H7 (cell line): ENCODE measurements around the gene HAGH. TPM values are rescaled to one million over a fixed set of nuclear protein-coding genes. Genes with fewer than 3 reads are reported as not detected.
A peak's percentile ranks its signal among the peaks of the same experiment; 100 is the strongest.

Experiments used
- DNase-seq: peaks from one replicate; pipeline ENCODE4 v3.0.0; 2012
- H3K27me3 ChIP-seq: 2 replicates; pipeline ENCODE4 v1.6.0; 2011; ENCODE audit warnings: mild to moderate bottlenecking, low read length; ENCODE audit not compliant: control insufficient read depth, insufficient read depth
- H3K36me3 ChIP-seq: replicated peaks from 2 replicates; pipeline ENCODE4 v1.5.1; 2011; ENCODE audit warnings: low read length; ENCODE audit not compliant: control insufficient read depth, insufficient read depth
- H3K4me3 ChIP-seq: 2 replicates; pipeline ENCODE4 v1.5.1; 2011; ENCODE audit warnings: low read depth, mild to moderate bottlenecking, control low read depth, low read length, moderate library complexity; ENCODE audit not compliant: insufficient read depth
- total RNA-seq: library from RNA; depleted of rRNA; stranded (reverse); fragments of >200 nt; shearing (Covaris generic); gene quantifications from 2 replicates; pipeline ENCODE4 v1.2.3, GENCODE V29; 2014

HAGH gene
- total RNA-seq, 1 experiment from 2014 or later = 51.8 TPM

GRCh38 chr16:1790611-1791255, 35.9 kb downstream of the HAGH start:
- Histone ChIP-seq H3K36me3 (no peaks in the 10 kb centered on the region; the same call in none of the 2 replicates), H3K4me3 (no peak overlapping the region)
- peak; percentile 43 for DNase-seq

DNA sequence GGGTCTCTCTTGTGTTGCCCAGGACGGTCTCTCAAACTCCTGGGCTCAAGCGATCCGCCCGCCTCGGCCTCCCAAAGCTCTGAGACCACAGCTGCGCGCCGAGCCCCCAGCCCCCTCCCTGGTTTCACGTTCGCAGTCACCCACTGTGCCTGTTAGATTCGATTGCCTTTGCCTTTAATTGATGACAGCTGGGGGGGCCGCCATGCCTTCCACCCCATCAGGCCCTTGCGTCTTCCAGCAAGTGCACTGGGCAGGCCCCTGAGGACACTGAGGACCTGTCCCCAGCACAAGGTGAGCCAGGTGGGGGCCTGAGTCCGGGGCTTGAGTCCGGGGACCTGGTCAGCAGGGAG, 36.4 kb downstream of the HAGH start:
- no peaks in the 10 kb centered on the region; the same call in none of the 2 replicates for H3K36me3 ChIP-seq
- no peaks in the 10 kb centered on the region for H3K27me3 ChIP-seq
- H3K4me3 ChIP-seq = no peak overlapping the region
- DNase-seq = no peak

More at GRCh38 chr16:1790611-1791255, 35.9 kb downstream of the HAGH start:
- no peaks in the 10 kb centered on the region for H3K27me3 ChIP-seq

- Histone ChIP-seq H3K36me3 (no peaks in the 10 kb centered on the region; the same call in none of the 2 replicates), H3K27me3 (no peaks in the 10 kb centered on the region), H3K4me3 (no peak overlapping the region)
- peak; percentile 51 for DNase-seq
These were observed 37.0 kb downstream of the HAGH start for GRCh38 chr16:1789643-1790045.

- Histone ChIP-seq H3K27me3 (no peaks in the 10 kb centered on the region), H3K36me3 (no peaks in the 10 kb centered on the region; the same call in none of the 2 replicates), H3K4me3 (no peak overlapping the region)
- peak; percentile 36 for DNase-seq
These were observed 37.9 kb downstream of the HAGH start for GRCh38 chr16:1788708-1789100.

DNA sequence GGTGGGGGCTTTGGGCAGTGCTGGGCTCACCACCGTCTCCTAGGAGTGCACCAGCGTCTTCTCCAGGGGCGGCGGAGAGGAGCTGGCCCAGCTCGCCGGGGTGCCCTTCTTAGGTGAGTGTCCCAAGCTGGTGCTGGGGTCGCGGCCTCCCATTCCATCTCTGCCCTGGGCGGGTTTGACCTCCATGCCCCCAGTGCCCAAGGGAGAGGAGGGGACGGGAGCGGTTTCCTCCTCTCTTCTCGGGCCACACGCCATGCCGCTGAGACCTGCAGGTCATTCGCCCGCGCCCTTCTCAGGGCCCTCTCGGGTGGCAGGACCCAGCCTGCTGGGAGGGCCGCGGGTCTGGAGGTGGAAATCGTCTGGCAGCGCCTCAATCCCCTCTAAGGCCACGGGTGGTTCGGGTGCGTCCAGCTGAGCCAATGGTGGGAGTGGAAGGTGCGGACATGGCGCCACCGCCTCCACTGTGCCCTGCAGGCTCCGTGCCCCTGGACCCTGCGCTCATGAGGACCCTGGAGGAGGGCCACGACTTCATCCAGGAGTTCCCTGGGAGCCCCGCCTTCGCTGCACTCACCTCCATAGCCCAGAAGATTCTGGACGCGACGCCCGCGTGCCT, 38.4 kb downstream of the HAGH start:
- DNase-seq = peak; percentile 41
- Histone ChIP-seq H3K4me3 (no peak overlapping the region), H3K36me3 (no peaks in the 10 kb centered on the region; the same call in none of the 2 replicates), H3K27me3 (no peaks in the 10 kb centered on the region)

DNA sequence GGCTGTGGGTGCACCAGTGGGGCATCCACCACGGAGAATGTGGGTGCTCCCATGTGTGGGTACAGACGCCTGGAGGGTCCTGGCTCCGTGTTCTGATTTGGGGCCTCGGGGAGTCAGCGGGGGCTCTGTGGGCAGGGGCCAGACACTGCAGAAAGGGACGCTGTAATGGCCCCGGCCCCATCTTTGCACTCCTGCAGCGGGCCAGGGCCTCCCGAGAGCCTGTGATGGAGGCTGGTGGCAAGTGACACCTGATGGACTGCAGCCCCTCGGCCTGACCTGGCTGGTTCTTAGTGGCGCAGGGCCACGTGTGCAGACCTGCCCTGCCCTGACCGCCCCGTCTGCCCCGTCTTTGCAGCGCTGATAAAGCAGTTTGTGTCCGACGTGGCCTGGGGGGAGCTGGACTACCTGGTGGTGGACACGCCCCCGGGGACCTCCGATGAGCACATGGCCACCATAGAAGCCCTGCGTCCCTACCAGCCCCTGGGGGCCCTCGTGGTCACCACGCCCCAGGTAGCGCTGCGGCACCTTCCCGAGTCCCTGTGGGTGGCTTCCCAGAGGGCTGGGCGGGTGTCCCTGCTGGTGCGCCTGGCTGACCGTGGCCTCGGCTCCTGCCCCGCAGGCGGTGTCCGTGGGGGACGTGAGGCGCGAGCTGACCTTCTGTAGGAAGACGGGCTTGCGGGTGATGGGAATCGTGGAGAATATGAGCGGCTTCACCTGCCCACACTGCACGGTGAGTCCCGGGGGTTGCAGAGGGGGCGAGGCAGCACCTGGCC, 39.1 kb downstream of the HAGH start:
- H3K27me3 ChIP-seq = no peaks in the 10 kb centered on the region
- DNase-seq = peak; percentile 41
- no peaks in the 10 kb centered on the region; the same call in none of the 2 replicates for H3K36me3 ChIP-seq
- H3K4me3 ChIP-seq = no peak overlapping the region

GRCh38 chr16:1787056-1787321, 39.6 kb downstream of the HAGH start:
- Histone ChIP-seq H3K27me3 (no peaks in the 10 kb centered on the region), H3K4me3 (no peak overlapping the region), H3K36me3 (no peaks in the 10 kb centered on the region; the same call in none of the 2 replicates)
- DNase-seq = no peak

DNA sequence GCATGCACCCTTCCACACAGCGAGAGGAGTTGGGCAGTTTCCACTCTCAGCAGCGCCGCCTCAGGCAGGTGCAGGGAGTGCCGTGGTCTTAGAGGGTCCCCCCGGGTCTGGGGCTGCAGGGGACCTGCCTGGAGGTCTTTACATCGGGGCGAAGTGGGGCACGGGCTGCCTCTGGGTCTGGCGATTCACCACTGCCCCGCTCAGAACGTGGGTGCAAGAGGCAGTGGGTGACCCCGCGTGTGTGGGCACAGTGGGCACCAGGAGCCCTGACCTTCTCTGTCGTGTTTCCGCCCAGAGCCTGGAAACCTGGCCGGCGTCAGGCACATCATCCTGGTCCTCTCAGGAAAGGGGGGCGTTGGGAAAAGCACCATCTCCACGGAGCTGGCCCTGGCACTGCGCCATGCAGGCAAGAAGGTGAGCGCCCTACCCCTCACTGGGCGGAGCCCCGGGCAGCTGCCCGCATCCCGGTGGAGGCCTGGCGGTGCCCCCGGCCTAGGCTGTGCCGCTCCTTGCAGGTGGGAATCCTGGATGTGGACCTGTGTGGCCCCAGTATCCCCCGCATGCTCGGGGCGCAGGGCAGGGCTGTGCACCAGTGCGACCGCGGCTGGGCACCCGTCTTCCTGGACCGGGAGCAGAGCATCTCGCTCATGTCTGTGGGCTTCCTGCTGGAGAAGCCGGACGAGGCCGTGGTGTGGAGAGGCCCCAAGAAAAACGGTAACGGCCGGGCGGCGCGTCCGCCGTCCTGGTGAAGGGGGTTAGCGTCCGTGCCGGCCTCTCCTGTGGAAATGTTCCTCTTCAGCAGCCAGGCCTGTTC, 40.2 kb downstream of the HAGH start:
- H3K36me3 ChIP-seq = no peaks in the 10 kb centered on the region; the same call in none of the 2 replicates
- peak; percentile 82 for DNase-seq
- no peak overlapping the region for H3K4me3 ChIP-seq
- H3K27me3 ChIP-seq = no peaks in the 10 kb centered on the region

GRCh38 chr16:1785846-1786170, 40.8 kb downstream of the HAGH start:
- no peak for DNase-seq
- Histone ChIP-seq H3K36me3 (peaks cover 2% of the 10 kb centered on the region), H3K27me3 (no peaks in the 10 kb centered on the region), H3K4me3 (no peak overlapping the region)

DNA sequence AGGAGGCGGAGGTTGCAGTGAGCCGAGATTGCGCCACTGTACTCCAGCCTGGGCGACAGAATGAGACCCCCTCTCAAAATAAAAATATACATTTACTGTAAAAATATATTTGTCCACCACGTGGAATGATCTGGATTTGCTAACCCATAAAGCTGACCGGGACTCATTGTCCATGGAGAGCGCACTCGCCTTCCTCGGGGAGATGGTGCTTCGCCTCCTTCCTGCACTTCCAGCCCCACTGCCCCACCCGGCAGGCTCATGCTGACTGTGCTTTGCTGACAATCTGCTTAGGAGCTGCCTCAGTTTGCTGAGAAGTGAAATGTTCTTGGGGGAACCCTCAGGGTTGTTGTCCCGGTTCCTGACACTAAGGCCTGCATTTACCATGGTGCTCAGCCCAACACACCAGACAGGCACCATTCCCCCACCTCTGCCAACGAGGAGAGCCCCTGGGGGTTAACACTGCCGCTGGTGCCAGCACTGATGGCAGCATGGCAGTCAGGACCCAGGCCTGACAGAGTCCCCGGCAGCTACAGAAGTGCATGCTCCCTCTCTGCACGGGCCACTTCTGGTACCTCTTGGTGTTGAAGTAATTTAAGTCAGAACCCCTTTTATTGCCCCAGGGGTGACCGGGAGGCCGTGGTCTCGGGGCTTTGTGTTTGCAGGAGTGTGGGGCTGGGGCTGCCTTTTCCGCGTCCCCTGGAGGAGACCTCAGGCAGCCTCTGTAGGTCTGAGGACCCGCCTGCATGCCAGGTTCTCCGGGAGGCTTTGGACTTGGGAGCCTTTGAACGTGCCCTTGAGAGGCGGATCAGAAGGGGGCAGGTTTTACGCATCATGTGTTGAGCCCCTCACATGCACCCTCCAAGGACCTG, 41.4 kb downstream of the HAGH start:
- H3K36me3 ChIP-seq = peaks cover 2% of the 10 kb centered on the region
- peak; percentile 34 for DNase-seq

DNA sequence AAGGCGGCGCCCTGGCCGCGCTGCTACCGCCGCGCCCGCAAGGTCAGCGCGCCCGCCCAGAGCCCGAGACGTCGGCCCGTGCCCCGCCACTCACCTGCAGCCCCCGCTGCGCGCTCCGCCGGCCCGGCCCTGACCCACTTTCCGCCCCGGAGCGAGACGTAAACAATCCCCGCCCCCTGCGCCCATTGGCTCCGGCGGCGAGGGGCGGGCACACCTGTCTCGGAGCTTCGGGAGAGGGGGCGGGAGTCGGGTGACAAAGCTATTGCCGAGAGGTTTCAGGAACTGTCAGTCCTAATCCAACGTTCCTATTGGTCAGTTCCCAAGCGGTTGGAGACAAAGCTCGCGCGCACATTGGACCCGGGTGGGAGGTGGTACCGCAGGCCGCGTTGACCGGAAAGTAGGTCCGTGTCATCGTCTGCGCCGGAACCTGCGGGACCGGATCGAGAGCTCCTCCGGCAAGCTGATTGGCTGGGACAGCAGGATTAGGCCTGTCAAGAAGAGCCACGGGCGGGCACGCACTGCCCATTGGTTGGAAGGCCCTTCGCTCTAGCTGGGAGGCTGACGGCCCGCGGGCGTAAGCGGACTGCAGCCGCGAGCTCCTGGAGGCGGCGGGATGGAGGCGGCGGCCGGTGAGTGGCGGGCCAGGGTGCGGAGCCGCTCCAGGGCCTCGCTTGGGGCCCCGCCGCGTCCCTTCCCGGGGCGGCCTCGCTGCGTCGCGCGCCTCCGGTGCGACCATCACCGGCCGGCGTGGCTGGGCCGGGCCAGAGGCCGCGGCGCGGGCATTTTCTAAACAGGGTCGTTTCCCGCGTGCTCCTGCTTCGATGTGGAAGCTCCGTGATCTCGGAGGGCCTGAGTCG, 44.0 kb downstream of the HAGH start, which contains the start of the genes NUBP2 and SPSB3:
NUBP2 (plus strand) TSS at position 553 of the 857 bp plus-strand sequence; CDS start at position 614, 61 bp downstream.
SPSB3 (minus strand) TSS at position 164 of the 857 bp plus-strand sequence. CDS start 1,088 bp downstream, outside the sequence.
- DNase-seq = peak; percentile 100
- peaks cover 2% of the 10 kb centered on the region for H3K36me3 ChIP-seq
- peak within 1 kb of the TSS; percentile 82 for H3K4me3 ChIP-seq
- no peaks in the 10 kb centered on the region for H3K27me3 ChIP-seq

More for the DNA sequence above, 41.4 kb downstream of the HAGH start:
- no peaks in the 10 kb centered on the region for H3K27me3 ChIP-seq
- H3K4me3 ChIP-seq = no peak overlapping the region

GRCh38 chr16:1781758-1782407, 44.7 kb downstream of the HAGH start:
- H3K27me3 ChIP-seq = no peaks in the 10 kb centered on the region
- DNase-seq = peak; percentile 90
- H3K4me3 ChIP-seq = peak overlapping the region; percentile 62
- peaks cover 2% of the 10 kb centered on the region for H3K36me3 ChIP-seq
